Measurements from ENCODE around the gene ITPR1. TPM values are rescaled to one million over a fixed set of nuclear protein-coding genes. Genes with fewer than 3 reads are reported as not detected.

ITPR1 gene
- polyA plus RNA-seq, 1 donor from 2014 or later, result 2.1 TPM

GRCh38 chr3:4580346-4581123 lies 87.4 kb downstream of the ITPR1 start:
- Histone ChIP-seq H3K36me3 (ENCODE audit: insufficient read depth, low read length) (no peaks in the 10 kb centered on the region), H3K9me2 (ENCODE audit: insufficient read depth, low read length) (no peaks in the 10 kb centered on the region), H3K79me2 (replicated peaks; ENCODE audit: insufficient read depth, low read length) (no peaks in the 10 kb centered on the region), H3K9ac (ENCODE audit: low read length) (no peak overlapping the region), H3F3A (ENCODE audit: insufficient read depth, low read length, poor library complexity, severe bottlenecking) (no peaks in the 10 kb centered on the region), H3K27ac (ENCODE audit: low read length) (no peak overlapping the region), H3K4me2 (ENCODE audit: low read length) (no peak overlapping the region), H2AFZ (ENCODE audit: low read depth, low read length) (no peak overlapping the region), H3K4me3 (ENCODE audit: low read length) (no peak overlapping the region), H4K20me1 (ENCODE audit: insufficient read depth) (no peaks in the 10 kb centered on the region), H3K9me3 (ENCODE audit: low read length) (no peaks in the 10 kb centered on the region), H3K27me3 (ENCODE audit: insufficient read depth, low read depth, low read length) (no peaks in the 10 kb centered on the region)
- TF ChIP-seq POLR2AphosphoS5 (IDR thresholded peaks at IDR 0.05) (no peak), SMC3 (conservative IDR thresholded peaks at IDR 0.05; ENCODE audit: poor library complexity) (no peak), EP300 (conservative IDR thresholded peaks at IDR 0.05; ENCODE audit: poor library complexity, severe bottlenecking) (no peak)

- Histone ChIP-seq H2AFZ (ENCODE audit: low read depth, low read length) (no peak overlapping the region), H3K36me3 (ENCODE audit: insufficient read depth, low read length) (no peaks in the 10 kb centered on the region), H4K20me1 (ENCODE audit: insufficient read depth) (no peaks in the 10 kb centered on the region), H3K9ac (ENCODE audit: low read length) (no peak overlapping the region), H3K27ac (ENCODE audit: low read length) (no peak overlapping the region), H3K4me3 (ENCODE audit: low read length) (no peak overlapping the region), H3K9me2 (ENCODE audit: insufficient read depth, low read length) (no peaks in the 10 kb centered on the region), H3K27me3 (ENCODE audit: insufficient read depth, low read depth, low read length) (no peaks in the 10 kb centered on the region), H3K9me3 (ENCODE audit: low read length) (no peaks in the 10 kb centered on the region), H3F3A (ENCODE audit: insufficient read depth, low read length, poor library complexity, severe bottlenecking) (no peaks in the 10 kb centered on the region), H3K4me2 (ENCODE audit: low read length) (no peak overlapping the region), H3K79me2 (replicated peaks; ENCODE audit: insufficient read depth, low read length) (no peaks in the 10 kb centered on the region)
- TF ChIP-seq POLR2AphosphoS5 (IDR thresholded peaks at IDR 0.05), result no peak
Measured at GRCh38 chr3:4581124-4581424, 87.9 kb downstream of the ITPR1 start.

- Histone ChIP-seq H3K79me2 (replicated peaks; ENCODE audit: insufficient read depth, low read length) (no peaks in the 10 kb centered on the region), H2AFZ (ENCODE audit: low read depth, low read length) (no peak overlapping the region), H3K4me2 (ENCODE audit: low read length) (no peak overlapping the region), H3K9me2 (ENCODE audit: insufficient read depth, low read length) (no peaks in the 10 kb centered on the region), H3K27me3 (ENCODE audit: insufficient read depth, low read depth, low read length) (no peaks in the 10 kb centered on the region), H3K27ac (ENCODE audit: low read length) (no peak overlapping the region), H4K20me1 (ENCODE audit: insufficient read depth) (no peaks in the 10 kb centered on the region), H3K9ac (ENCODE audit: low read length) (no peak overlapping the region), H3K36me3 (ENCODE audit: insufficient read depth, low read length) (no peaks in the 10 kb centered on the region), H3K9me3 (ENCODE audit: low read length) (no peaks in the 10 kb centered on the region), H3F3A (ENCODE audit: insufficient read depth, low read length, poor library complexity, severe bottlenecking) (no peaks in the 10 kb centered on the region), H3K4me3 (ENCODE audit: low read length) (no peak overlapping the region)
- TF ChIP-seq POLR2AphosphoS5 (IDR thresholded peaks at IDR 0.05) (no peak), SMC3 (conservative IDR thresholded peaks at IDR 0.05; ENCODE audit: poor library complexity) (no peak), EP300 (conservative IDR thresholded peaks at IDR 0.05; ENCODE audit: poor library complexity, severe bottlenecking) (no peak), CTCF (IDR thresholded peaks at IDR 0.05; ENCODE audit: poor library complexity, severe bottlenecking) (no peak), REST (IDR thresholded peaks at IDR 0.05; ENCODE audit: borderline replicate concordance) (no peak), TAF1 (IDR thresholded peaks at IDR 0.05; ENCODE audit: low read depth) (no peak), MXI1 (conservative IDR thresholded peaks at IDR 0.05; ENCODE audit: poor library complexity, severe bottlenecking) (no peak), RAD21 (conservative IDR thresholded peaks at IDR 0.05) (no peak), EZH2 (IDR thresholded peaks at IDR 0.05; ENCODE audit: borderline replicate concordance, insufficient read depth, low read length, poor library complexity, severe bottlenecking) (no peak)
Measured at GRCh38 chr3:4581498-4581897, 88.3 kb downstream of the ITPR1 start.

All from neural cell (in vitro differentiated cells).